GM12878 (cell line): ENCODE results near the gene PIP4K2A. TPM values are rescaled to one million over a fixed set of nuclear protein-coding genes. Genes with fewer than 3 reads are reported as not detected.
A peak's percentile ranks its signal among the peaks of the same experiment; 100 is the strongest.

Experiments used
- ATF7 ChIP-seq: fragments of 450-650 bp; IDR thresholded peaks from 2 replicates; pipeline ENCODE4 v1.6.1; 2016; ENCODE audit warnings: low read depth, mild to moderate bottlenecking
- BACH1 ChIP-seq: fragments of 450-650 bp; IDR thresholded peaks from 2 replicates; pipeline ENCODE4 v1.6.1; 2017; ENCODE audit warnings: mild to moderate bottlenecking, borderline replicate concordance
- CUX1 ChIP-seq: IDR thresholded peaks from 2 replicates; pipeline ENCODE4 v1.6.1; 2012; ENCODE audit warnings: improper control_type of control experiment, low read depth, low read length; ENCODE audit not compliant: insufficient replicate concordance
- E4F1 ChIP-seq: fragments of 450-650 bp; IDR thresholded peaks from 2 replicates; pipeline ENCODE4 v1.6.1; 2018; ENCODE audit warnings: borderline replicate concordance, mild to moderate bottlenecking; ENCODE audit not compliant: partially characterized antibody
- GABPA ChIP-seq: IDR thresholded peaks from 2 replicates; pipeline ENCODE4 v1.6.1; 2014; ENCODE audit warnings: antibody characterized with exemption, low read depth, mild to moderate bottlenecking, inconsistent platforms
- IRF4 ChIP-seq: IDR thresholded peaks from 2 replicates; pipeline ENCODE4 v1.6.1; 2011; ENCODE audit warnings: low read depth, low read length
- KDM1A ChIP-seq: fragments of 200-600 bp; sonication (generic); IDR thresholded peaks from 2 replicates; pipeline ENCODE4 v1.6.1; 2016; ENCODE audit warnings: borderline replicate concordance
- NBN ChIP-seq: fragments of 450-650 bp; IDR thresholded peaks from 2 replicates; pipeline ENCODE4 v1.6.1; 2016
- PAX8 ChIP-seq: fragments of 450-650 bp; IDR thresholded peaks from 2 replicates; pipeline ENCODE4 v1.6.1; 2017; ENCODE audit warnings: mild to moderate bottlenecking, moderate library complexity
- PKNOX1 ChIP-seq: fragments of 450-650 bp; IDR thresholded peaks from 2 replicates; pipeline ENCODE4 v1.6.1; 2016; ENCODE audit warnings: mild to moderate bottlenecking
- PRDM15 ChIP-seq: fragments of 450-650 bp; formaldehyde crosslinking; IDR thresholded peaks from 2 replicates; pipeline ENCODE4 v1.4.0; 2020; ENCODE audit warnings: mild to moderate bottlenecking, moderate library complexity
- RELA ChIP-seq: fragments of 450-650 bp; IDR thresholded peaks from 2 replicates; pipeline ENCODE4 v1.8.0; 2014; ENCODE audit warnings: borderline replicate concordance; ENCODE audit not compliant: partially characterized antibody
- RELB ChIP-seq: fragments of 450-650 bp; IDR thresholded peaks from 2 replicates; pipeline ENCODE4 v1.6.1; 2017; ENCODE audit warnings: low read depth, mild to moderate bottlenecking, moderate library complexity
- SRF ChIP-seq, 2 experiments: IDR thresholded peaks; 2 replicates each; pipeline ENCODE4 v1.6.1; 2011; ENCODE audit warnings: low read depth in 2 of 2, low read length in 2 of 2, mild to moderate bottlenecking in 1 of 2, moderate library complexity in 1 of 2
- STAT3 ChIP-seq: IDR thresholded peaks from 2 replicates; pipeline ENCODE4 v1.6.1; 2011; ENCODE audit warnings: low read depth, low read length, improper control_type of control experiment
- ZNF217 ChIP-seq: fragments of 450-650 bp; IDR thresholded peaks from 2 replicates; pipeline ENCODE4 v1.6.1; 2017; ENCODE audit warnings: antibody characterized with exemption, mild to moderate bottlenecking
- polyA plus RNA-seq, 11 experiments: library from polyadenylated mRNA; depleted of rRNA in 4 of 11; unstranded in 6 of 11; stranded (reverse) in 5 of 11; fragments of >200 nt; fragmentation: Nextera tagmentation in 4 of 11; fragmentation: Illumina TruSeq in 1 of 11; extraction: Ambion mirVana in 4 of 11; extraction: Trizol in 1 of 11; gene quantifications; 1 replicate in 1 of 11; 2 replicates in 10 of 11; pipeline versions ENCODE4 v1.2.1 to v1.2.3, GENCODE V29; 2011 to 2016; ENCODE audit warnings: inconsistent platforms in 2 of 11, missing spikeins in 2 of 11, low read depth in 1 of 11
- total RNA-seq, 4 experiments: library from RNA; depleted of rRNA in 3 of 4; stranded (reverse); fragments of >200 nt in 3 of 4; fragmentation: Illumina TruSeq in 1 of 4; extraction: Trizol in 1 of 4; gene quantifications; 2 replicates each; pipeline versions ENCODE4 v1.2.1 to v1.2.3, GENCODE V29; 2013 to 2021

The PIP4K2A gene
- total and polyA plus RNA-seq, 10 of the 15 experiments (the other 5 are each of a cell fraction or from before 2014, with no cell fraction given): 54.3 to 139 (median 84.4) TPM

GRCh38 chr10:22646388-22646853 is 68.0 kb downstream of the PIP4K2A start (continued):
- no peak for TF ChIP-seq PRDM15 (CRISPR knock-in tag)
- peak; percentile 66 for TF ChIP-seq CUX1
- no peak for TF ChIP-seq RELA
- TF ChIP-seq NBN: peak; percentile 79
- peak; percentile 83 for TF ChIP-seq PKNOX1
- peak; percentile 69 for TF ChIP-seq ZNF217
- no peak for TF ChIP-seq IRF4
- TF ChIP-seq STAT3: no peak; the same call in 1 of the 2 replicates
- peak; percentile 42; the same call in 1 of the 2 replicates for TF ChIP-seq ATF7
- 0 out of 2 replicates have a peak, but pooled peaks have one; percentile 10 for TF ChIP-seq PAX8
- no peak for TF ChIP-seq GABPA
- no peak for TF ChIP-seq SRF (IDR thresholded peaks at IDR 0.05; ENCODE audit: low read depth in 2 of 2, low read length in 2 of 2)
- TF ChIP-seq BACH1: 0 out of 2 replicates have a peak, but pooled peaks have one; percentile 30
- TF ChIP-seq E4F1: no peak
- TF ChIP-seq RELB: peak; percentile 73; the same call in 1 of the 2 replicates
- TF ChIP-seq KDM1A: no peak
